GM18502 (cell line): ENCODE results near the gene ZNF287.

ENCODE experiments used
- ATAC-seq: cut with Tn5 transposase; IDR thresholded peaks from one replicate; pipeline ENCODE4 v1.9.1; 2021; ENCODE audit warnings: mild to moderate bottlenecking; ENCODE audit not compliant: unreplicated experiment, poor library complexity

Gene ZNF287

GRCh38 chr17:16517477-16517876, 51.5 kb downstream of the ZNF287 start:
- ATAC-seq: no peak

- no peak for ATAC-seq
Observed at GRCh38 chr17:16516594-16517051, 52.4 kb downstream of the ZNF287 start.

GRCh38 chr17:16515933-16516332, 53.1 kb downstream of the ZNF287 start:
- no peak for ATAC-seq

- ATAC-seq: no peak
Observed at GRCh38 chr17:16513873-16514272, 55.1 kb downstream of the ZNF287 start.

GRCh38 chr17:16512011-16512410, 57.0 kb downstream of the ZNF287 start:
- ATAC-seq: no peak

GRCh38 chr17:16511593-16511992, 57.4 kb downstream of the ZNF287 start:
- no peak for ATAC-seq

GRCh38 chr17:16507918-16508533, 61.0 kb downstream of the ZNF287 start:
- no peak for ATAC-seq

- no peak for ATAC-seq
Observed at GRCh38 chr17:16506188-16506587, 62.8 kb downstream of the ZNF287 start.

GRCh38 chr17:16504984-16505383, 64.0 kb downstream of the ZNF287 start:
- no peak for ATAC-seq
